Adipose tissue (tissue), 3 donors: ENCODE results near the gene MBOAT7. TPM values are rescaled to one million over a fixed set of nuclear protein-coding genes. Genes with fewer than 3 reads are reported as not detected.
"Not testable (repeated sequence)": the region's sequence is repeated elsewhere in the genome, so short reads cannot be mapped to it uniquely, and the experiment has no call there.

Experiments used
- H3K27ac ChIP-seq: one replicate; pipeline ENCODE4 v1.5.1; 2013; ENCODE audit warnings: low read depth, low read length
- WGBS, 3 donors: extraction: QIAGEN DNeasy Blood & Tissue Kit; methylation state at CpG; one replicate each; pipeline ENCODE4 v1.1.7; 2013; 5-methylcytosine and 5-hydroxymethylcytosine counted together
- polyA plus RNA-seq, 3 donors: library from polyadenylated mRNA; stranded (reverse); fragments of 200-250 nt; gene quantifications; one replicate each; pipeline ENCODE4 v1.2.3, GENCODE V29; 2013
- donor health status: healthy with polysubstance abuse.
- donor health status: Bipolar disorder and iron deficiency.
- donor health status: healthy.

The MBOAT7 gene
- polyA plus RNA-seq, 3 donors: 18.8 to 32.0 (median 27.5) TPM

- whole genome bisulfite sequencing, 3 donors: 84 to 89% (median 85%) methylated on average over 12 of the region's 12 CpGs
- no peak overlapping the region for H3K27ac ChIP-seq
These were observed 21.9 kb upstream of the MBOAT7 start for GRCh38 chr19:54211235-54211634.

GRCh38 chr19:54209811-54210494 is 20.6 kb upstream of the MBOAT7 start:
- 13 to 27% (median 25%) methylated on average over 10 of the region's 10 CpGs for WGBS, 3 donors
- peak overlapping the region; percentile 90 for H3K27ac ChIP-seq

GRCh38 chr19:54209058-54209810 is 19.9 kb upstream of the MBOAT7 start:
- peak overlapping the region; percentile 90 for H3K27ac ChIP-seq
- WGBS, 3 donors: 48 to 62% (median 59%) methylated on average over 24 of the region's 24 CpGs

GRCh38 chr19:54208784-54209057 is 19.3 kb upstream of the MBOAT7 start:
- 66 to 82% (median 79%) methylated on average over 8 of the region's 8 CpGs for WGBS, 3 donors
- H3K27ac ChIP-seq: peak overlapping the region; percentile 90

GRCh38 chr19:54207983-54208783 is 18.8 kb upstream of the MBOAT7 start:
- WGBS, 3 donors: 38 to 54% (median 53%) methylated on average over 17 to 18 of the region's 18 CpGs
- peak overlapping the region; percentile 90 for H3K27ac ChIP-seq

GRCh38 chr19:54207676-54207982 is 18.2 kb upstream of the MBOAT7 start:
- peak overlapping the region; percentile 66 for H3K27ac ChIP-seq
- 45 to 76% (median 48%) methylated on average over 5 of the region's 5 CpGs for WGBS, 3 donors

GRCh38 chr19:54207193-54207592 is 17.8 kb upstream of the MBOAT7 start:
- peak overlapping the region; percentile 66 for H3K27ac ChIP-seq
- 56 to 78% (median 72%) methylated on average over 16 to 23 of the region's 23 CpGs for WGBS, 3 donors

- peak overlapping the region; percentile 66 for H3K27ac ChIP-seq
- 78 to 81% (median 79%) methylated on average over 13 of the region's 13 CpGs for WGBS, 3 donors
These were observed 17.4 kb upstream of the MBOAT7 start for GRCh38 chr19:54206831-54207177.

- H3K27ac ChIP-seq: peak overlapping the region; percentile 66
- 86 to 88% (median 87%) methylated on average over 26 to 27 of the region's 27 CpGs for WGBS, 3 donors
These were observed 16.9 kb upstream of the MBOAT7 start for GRCh38 chr19:54206030-54206830.

- H3K27ac ChIP-seq: no peak overlapping the region
- WGBS, 3 donors: 75 to 84% (median 77%) methylated on average over 4 of the region's 4 CpGs
These were observed 15.5 kb upstream of the MBOAT7 start for GRCh38 chr19:54204767-54205468.

- WGBS, 3 donors: 20 to 70% (median 67%) methylated on average over 9 of the region's 9 CpGs
- H3K27ac ChIP-seq: no peak overlapping the region
These were observed 13.8 kb upstream of the MBOAT7 start for GRCh38 chr19:54203151-54203611.

- H3K27ac ChIP-seq: no peak overlapping the region
- WGBS, 3 donors: 51 to 80% (median 63%) methylated on average over 13 of the region's 13 CpGs
These were observed 12.6 kb upstream of the MBOAT7 start for GRCh38 chr19:54201980-54202379.

GRCh38 chr19:54201172-54201701 is 11.9 kb upstream of the MBOAT7 start:
- peak overlapping the region; percentile 91 for H3K27ac ChIP-seq
- 2 to 3% (median 2%) methylated on average over 28 of the region's 28 CpGs for WGBS, 3 donors

GRCh38 chr19:54199401-54199800 is 10.0 kb upstream of the MBOAT7 start:
- no peak overlapping the region for H3K27ac ChIP-seq
- 90 to 92% (median 90%) methylated on average over 16 of the region's 16 CpGs for WGBS, 3 donors

- WGBS, 3 donors: 75 to 86% (median 79%) methylated on average over 3 of the region's 3 CpGs
- no peak overlapping the region for H3K27ac ChIP-seq
These were observed 7.7 kb upstream of the MBOAT7 start for GRCh38 chr19:54197121-54197520.

GRCh38 chr19:54196536-54196935 is 7.2 kb upstream of the MBOAT7 start:
- WGBS, 3 donors: 93 to 95% (median 94%) methylated on average over 7 of the region's 7 CpGs
- no peak overlapping the region for H3K27ac ChIP-seq

- not testable (repeated sequence) for H3K27ac ChIP-seq
- WGBS, 3 donors: 89 to 96% (median 95%) methylated on average over 12 of the region's 12 CpGs
These were observed 5.1 kb upstream of the MBOAT7 start for GRCh38 chr19:54194463-54194862.

GRCh38 chr19:54193011-54193410 is 3.6 kb upstream of the MBOAT7 start:
- WGBS, 3 donors: 90 to 95% (median 95%) methylated on average over 11 of the region's 11 CpGs
- H3K27ac ChIP-seq: no peak overlapping the region
